ENCODE results near the gene CDK5R2. TPM values are rescaled to one million over a fixed set of nuclear protein-coding genes. Genes with fewer than 3 reads are reported as not detected.

Gene CDK5R2
- total RNA-seq, 4 donors from 2014 or later, result not detected

DNA sequence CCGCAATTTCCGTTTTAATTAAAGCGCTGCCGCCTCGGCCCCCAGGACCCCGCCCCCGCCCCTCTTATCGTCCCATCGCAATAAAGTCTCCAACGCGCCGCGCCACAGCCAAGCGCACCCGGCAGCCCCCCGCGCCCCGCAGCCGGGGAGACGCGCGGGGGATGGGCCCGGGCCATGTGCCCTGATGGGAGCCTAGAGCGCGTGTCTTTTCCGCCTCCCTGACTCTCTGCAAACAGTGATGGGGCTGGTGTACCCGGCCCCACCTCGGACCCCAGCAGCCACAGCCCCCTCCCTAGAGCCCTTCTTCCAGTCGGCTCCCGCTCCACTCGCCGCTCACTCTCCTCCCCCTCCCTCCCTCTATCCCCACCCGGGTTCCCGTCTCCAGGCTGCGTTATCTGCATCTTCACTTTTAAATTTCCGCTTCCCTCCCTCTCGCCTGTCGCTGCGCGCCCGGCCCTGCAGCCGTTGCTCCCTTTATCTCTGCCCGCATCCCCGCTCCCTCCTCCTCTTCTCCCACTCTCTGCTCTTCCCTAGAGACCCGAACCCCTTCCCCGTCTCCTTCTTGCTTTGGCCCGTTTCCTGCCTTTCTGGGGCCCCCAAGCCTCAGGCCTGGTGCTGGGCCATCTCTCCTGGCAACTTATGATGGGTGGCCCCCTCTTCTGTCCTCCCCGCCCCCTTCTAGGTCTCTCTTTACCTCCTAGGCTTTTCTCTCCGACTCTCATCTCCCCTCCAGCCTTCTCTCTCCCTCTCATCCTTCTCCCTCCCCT is 26.0 kb downstream of the CDK5R2 start:
- H3K4me1 ChIP-seq, result peaks cover 24 to 33% of the 10 kb centered on the region in 2 donors
- TF ChIP-seq, protein P1, sequence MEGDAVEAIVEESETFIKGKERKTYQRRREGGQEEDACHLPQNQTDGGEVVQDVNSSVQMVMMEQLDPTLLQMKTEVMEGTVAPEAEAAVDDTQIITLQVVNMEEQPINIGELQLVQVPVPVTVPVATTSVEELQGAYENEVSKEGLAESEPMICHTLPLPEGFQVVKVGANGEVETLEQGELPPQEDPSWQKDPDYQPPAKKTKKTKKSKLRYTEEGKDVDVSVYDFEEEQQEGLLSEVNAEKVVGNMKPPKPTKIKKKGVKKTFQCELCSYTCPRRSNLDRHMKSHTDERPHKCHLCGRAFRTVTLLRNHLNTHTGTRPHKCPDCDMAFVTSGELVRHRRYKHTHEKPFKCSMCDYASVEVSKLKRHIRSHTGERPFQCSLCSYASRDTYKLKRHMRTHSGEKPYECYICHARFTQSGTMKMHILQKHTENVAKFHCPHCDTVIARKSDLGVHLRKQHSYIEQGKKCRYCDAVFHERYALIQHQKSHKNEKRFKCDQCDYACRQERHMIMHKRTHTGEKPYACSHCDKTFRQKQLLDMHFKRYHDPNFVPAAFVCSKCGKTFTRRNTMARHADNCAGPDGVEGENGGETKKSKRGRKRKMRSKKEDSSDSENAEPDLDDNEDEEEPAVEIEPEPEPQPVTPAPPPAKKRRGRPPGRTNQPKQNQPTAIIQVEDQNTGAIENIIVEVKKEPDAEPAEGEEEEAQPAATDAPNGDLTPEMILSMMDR (IDR thresholded peaks at IDR 0.05 in 4 of 5, conservative IDR thresholded peaks at IDR 0.05 in 1 of 5), result no peak
- TF ChIP-seq POLR2A (IDR thresholded peaks at IDR 0.05), result no peak
- in situ Hi-C loops (cut with MboI; ENCODE audit: low sequenced_read_pairs in 4 of 4) (no loop called here), intact Hi-C loops (cut with DNase I; ENCODE audit: low total_unique reads) (no loop called here)
- peak overlapping the region in 1 of 4 donors; percentile 40 for H3K4me3 ChIP-seq
- no peak overlapping the region for H3K27ac ChIP-seq
- DNase-seq (no peak), ATAC-seq (no peak)
- no peaks in the 10 kb centered on the region for H3K36me3 ChIP-seq
- peaks cover 96 to 99% (median 97%) of the 10 kb centered on the region in 3 donors for H3K27me3 ChIP-seq
- H3K9me3 ChIP-seq, result no peaks in the 10 kb centered on the region

DNA sequence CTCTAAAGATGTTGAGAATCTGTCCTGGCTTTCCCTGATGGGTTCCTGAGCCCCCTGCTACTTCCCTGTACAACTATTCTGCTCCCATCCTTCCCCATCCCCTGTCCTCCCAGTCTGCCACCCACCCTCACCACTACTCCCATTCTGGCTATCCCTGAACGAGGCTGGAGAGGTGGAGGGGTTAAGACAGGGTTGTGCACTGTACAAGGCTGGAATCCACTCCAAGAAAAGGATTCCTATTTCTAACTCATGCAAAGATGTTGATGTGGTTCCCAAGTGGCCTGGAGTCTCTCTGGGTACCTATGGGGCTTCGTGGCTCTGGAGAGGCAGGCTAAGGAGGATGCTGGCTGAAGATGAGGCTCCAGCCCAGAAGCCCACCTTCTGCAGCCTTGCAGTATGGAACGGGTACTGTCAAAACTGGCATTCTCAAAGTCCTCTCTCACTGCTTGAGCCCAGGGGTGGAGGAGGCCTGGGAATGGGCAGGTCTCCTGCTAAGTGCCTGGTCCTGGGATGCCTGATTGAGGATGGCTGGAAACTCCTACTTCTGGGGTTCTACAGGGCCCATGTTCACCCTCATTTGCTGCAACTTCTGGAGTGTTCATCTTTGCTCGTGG is 26.8 kb downstream of the CDK5R2 start:
- TF ChIP-seq, protein P1 (IDR thresholded peaks at IDR 0.05 in 4 of 5, conservative IDR thresholded peaks at IDR 0.05 in 1 of 5), result no peak
- TF ChIP-seq POLR2A (IDR thresholded peaks at IDR 0.05), result no peak
- in situ Hi-C loops (cut with MboI; ENCODE audit: low sequenced_read_pairs in 4 of 4) (no loop called here), intact Hi-C loops (cut with DNase I; ENCODE audit: low total_unique reads) (no loop called here)
- H3K4me3 ChIP-seq, result no peak overlapping the region
- H3K36me3 ChIP-seq, result no peaks in the 10 kb centered on the region
- no peak overlapping the region for H3K27ac ChIP-seq
- no peak for ATAC-seq
- no peak for DNase-seq
- H3K9me3 ChIP-seq, result no peaks in the 10 kb centered on the region
- H3K4me1 ChIP-seq, result peaks cover 19 to 26% of the 10 kb centered on the region in 2 donors
- peaks cover 97 to 99% (median 98%) of the 10 kb centered on the region in 3 donors for H3K27me3 ChIP-seq

DNA sequence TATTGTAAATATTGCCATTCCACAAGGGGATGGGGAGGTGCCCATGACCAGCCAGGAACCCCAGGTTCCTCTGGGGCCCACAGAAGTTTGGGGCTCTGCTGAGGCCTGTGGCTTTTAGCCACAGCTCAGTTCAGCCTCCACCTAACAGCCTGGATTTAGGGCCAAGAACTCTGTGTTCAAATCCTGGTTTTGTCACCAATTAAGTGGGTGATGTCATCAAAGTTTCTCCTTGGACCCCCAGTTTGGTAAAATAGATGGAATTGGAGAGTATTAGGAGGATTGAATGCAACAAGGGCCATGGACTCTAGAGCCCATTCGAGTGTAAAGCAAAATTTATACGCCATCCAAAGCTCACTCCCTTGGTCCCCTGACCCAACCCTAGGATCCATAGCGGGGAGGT is 28.7 kb downstream of the CDK5R2 start:
- Histone ChIP-seq H3K4me3 (no peak overlapping the region), H3K4me1 (peaks cover 10 to 20% of the 10 kb centered on the region in 2 donors), H3K9me3 (no peaks in the 10 kb centered on the region), H3K36me3 (no peaks in the 10 kb centered on the region), H3K27ac (no peak overlapping the region), H3K27me3 (peaks cover 98 to 99% (median 98%) of the 10 kb centered on the region in 3 donors)
- DNase-seq (no peak), ATAC-seq (no peak)
- intact Hi-C loops (cut with DNase I; ENCODE audit: low total_unique reads) (no loop called here), in situ Hi-C loops (cut with MboI; ENCODE audit: low sequenced_read_pairs in 4 of 4) (no loop called here)
- TF ChIP-seq POLR2A (IDR thresholded peaks at IDR 0.05), result no peak
- TF ChIP-seq, protein P1 (IDR thresholded peaks at IDR 0.05 in 4 of 5, conservative IDR thresholded peaks at IDR 0.05 in 1 of 5), result no peak

DNA sequence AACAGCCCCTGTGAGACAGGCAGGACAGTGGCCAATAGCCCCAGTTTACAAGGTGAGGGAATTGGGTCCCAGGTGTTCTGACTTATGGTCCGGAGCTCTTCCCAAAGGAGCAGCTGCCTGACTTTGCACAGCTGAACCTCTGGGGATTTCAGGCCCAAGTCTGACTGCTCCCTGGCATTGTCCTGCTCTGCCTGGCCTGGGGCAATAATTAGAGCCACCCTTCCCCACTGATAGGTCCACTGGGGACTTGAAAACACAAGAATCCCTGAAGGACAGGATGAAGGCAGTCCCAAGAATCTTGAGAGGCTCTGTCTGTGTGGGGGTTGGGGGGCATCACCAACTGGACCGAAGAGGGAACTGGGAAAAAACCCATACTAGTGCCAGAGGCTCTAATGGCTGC is 29.2 kb downstream of the CDK5R2 start:
- Histone ChIP-seq H3K9me3 (no peaks in the 10 kb centered on the region), H3K4me3 (no peak overlapping the region), H3K27ac (no peak overlapping the region), H3K27me3 (peaks cover 98 to 99% (median 98%) of the 10 kb centered on the region in 3 donors), H3K36me3 (no peaks in the 10 kb centered on the region), H3K4me1 (peaks cover 12 to 25% of the 10 kb centered on the region in 2 donors)
- intact Hi-C loops (cut with DNase I; ENCODE audit: low total_unique reads), result no loop called here
- TF ChIP-seq POLR2A (IDR thresholded peaks at IDR 0.05), result no peak
- TF ChIP-seq, protein P1 (IDR thresholded peaks at IDR 0.05 in 4 of 5, conservative IDR thresholded peaks at IDR 0.05 in 1 of 5), result no peak
- DNase-seq, result no peak
- in situ Hi-C loops (cut with MboI; ENCODE audit: low sequenced_read_pairs in 4 of 4), result no loop called here
- ATAC-seq, result no peak
